HG03135 (cell line): ENCODE data around the gene MPZL2.

Experiments
- ATAC-seq: cut with Tn5 transposase; IDR thresholded peaks from one replicate; pipeline ENCODE4 v1.9.1; 2021; ENCODE audit warnings: mild to moderate bottlenecking, moderate library complexity; ENCODE audit not compliant: unreplicated experiment

The MPZL2 gene

DNA sequence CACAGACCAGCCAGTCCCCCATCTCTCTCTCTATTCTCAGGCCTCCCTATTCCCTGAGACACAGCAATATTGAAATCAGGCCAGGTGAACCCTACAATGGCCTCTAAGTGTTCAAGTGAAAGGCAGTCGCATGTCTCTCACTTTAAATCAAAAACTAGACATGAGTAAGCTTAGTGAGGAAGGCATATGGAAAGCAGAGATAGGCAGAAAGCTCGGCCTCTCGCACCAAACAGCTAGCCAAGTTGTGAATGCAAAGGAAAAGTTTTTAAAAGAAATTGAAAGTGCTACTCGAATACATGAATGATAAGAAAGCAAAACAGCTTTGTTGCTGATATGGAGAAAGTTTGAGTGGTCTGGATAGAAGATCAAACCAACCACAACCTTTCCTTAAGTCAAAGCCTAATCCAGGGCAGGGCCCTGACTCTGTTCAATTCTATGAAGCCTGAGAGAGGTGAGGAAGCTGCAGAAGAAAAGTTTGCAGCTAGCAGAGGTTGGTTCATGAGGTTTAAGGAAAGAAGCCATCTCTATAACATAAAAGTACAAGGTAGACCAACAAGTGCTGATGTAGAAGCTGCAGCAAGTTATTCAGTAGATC is 19.8 kb upstream of the MPZL2 start:
- ATAC-seq: no peak

DNA sequence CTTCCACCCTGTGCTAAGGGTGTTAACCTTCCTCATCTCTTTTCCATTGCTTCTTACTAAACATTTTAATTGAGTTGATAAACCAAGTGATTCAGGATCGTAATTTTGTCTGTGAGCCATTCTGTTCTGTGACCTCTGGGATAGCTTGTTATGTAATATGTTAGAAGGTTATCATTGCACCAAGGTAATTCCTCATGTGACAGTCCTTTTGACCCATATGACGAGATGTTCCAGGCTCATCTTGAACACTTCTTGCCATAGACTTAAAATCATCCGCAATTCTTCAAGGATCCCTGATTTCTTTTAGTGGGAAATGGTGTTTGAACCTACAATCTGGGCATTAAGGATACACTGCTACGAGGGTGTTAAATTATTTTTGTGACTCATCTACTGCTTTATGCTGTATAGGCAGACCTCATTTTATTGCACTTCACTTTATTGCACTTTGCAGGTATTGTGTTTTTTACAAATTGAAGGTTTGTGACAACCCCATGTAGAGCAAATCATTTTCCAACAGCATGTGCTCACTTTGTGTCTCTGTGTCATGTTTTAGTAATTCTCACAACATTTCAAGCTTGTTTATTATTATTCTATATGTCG is 19.0 kb upstream of the MPZL2 start:
- no peak for ATAC-seq

DNA sequence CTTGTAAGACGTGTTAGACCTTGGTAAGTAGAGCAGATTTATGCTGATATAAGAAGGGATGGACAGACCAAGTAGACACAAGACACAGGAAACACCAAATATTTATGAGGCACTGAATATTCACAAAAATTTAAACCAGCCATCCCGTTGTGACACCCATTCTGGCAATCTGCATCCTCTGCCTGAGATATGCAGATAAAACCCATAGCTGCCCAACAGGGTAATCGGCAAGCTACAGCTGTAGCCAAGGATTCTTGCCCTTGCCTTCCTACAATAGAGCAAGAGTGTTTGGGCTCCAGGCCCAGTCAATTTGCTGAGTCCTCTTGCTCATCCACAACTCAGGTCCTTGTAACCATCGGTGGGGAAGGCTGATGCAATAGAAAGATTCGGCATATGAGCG is 18.5 kb upstream of the MPZL2 start:
- ATAC-seq: no peak

DNA sequence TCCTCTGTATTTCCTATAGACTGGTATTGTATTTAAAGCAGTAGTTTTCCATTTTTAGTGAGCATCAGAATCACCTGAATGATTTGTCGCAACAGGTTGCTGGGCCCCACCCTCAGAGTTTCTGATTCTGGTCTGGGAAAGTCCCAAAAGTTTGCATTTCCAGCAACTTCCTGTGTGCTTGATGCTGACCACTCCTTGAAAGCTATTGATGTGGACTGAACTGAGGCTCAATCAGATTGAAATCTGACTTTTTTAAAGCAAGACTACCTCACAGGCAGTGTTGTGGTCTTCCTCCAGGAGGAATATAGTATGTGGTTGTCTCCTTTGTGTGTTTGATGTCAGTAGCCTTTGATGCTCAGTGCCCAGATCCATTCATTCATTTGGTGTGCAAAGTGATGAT is 17.2 kb upstream of the MPZL2 start:
- no peak for ATAC-seq

DNA sequence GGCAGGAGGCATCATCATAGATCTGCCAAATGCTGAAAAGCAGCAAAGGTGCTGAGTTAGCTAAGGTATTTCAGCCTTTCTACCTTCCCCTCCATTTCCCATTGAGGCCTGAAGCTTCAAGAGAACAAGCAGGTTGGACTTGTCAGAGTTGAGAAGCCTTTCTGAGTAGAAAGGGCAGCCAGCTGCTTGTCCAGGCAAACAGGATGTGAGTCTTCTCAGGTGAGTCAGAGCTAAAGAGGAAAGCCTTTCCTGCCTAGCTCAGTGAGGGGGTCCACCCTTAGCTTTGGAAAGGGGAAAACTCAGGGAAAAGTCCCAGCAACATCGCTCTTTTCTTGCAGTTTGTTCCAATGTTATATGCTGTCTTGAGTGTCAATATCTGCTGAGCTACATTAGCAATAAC is 13.2 kb upstream of the MPZL2 start:
- no peak for ATAC-seq

DNA sequence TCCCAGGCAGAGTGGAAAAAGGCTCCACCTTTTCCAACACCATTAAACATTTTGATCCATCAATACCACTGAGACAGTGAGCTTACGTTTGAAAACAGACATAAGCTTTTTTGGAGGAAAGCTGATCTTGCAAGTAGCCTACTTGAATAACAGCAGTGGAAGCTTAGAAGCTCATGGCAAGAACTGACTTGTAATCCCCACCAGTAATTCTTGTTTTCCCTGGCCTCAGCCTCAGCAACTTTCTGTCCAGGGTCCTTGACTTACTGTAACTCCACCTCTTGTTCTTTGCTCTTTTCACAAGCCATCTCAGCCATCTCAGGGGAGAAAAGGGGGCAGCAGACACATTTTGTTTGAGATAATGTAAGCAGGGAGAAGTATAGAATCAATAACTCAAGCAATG is 12.3 kb upstream of the MPZL2 start:
- ATAC-seq: no peak

DNA sequence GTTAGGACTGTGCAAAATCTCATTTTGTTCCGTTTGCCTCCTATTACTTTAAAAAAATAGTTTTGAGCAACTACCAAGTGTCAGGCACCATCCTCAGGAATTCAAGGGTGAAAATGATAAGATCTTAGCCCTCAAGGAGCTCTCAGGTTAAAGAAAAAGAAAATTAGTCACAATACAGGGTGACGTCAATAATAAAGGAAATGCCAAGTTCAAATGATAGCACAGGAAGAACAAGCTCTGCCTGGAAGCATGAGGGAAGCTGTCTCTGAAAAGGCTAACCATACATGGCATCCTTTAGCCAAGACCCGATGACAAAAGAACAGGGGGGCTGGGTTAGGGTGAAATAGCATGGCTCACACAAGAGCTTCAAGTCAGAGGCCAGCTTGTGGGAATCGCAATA is 11.1 kb upstream of the MPZL2 start:
- no peak for ATAC-seq

DNA sequence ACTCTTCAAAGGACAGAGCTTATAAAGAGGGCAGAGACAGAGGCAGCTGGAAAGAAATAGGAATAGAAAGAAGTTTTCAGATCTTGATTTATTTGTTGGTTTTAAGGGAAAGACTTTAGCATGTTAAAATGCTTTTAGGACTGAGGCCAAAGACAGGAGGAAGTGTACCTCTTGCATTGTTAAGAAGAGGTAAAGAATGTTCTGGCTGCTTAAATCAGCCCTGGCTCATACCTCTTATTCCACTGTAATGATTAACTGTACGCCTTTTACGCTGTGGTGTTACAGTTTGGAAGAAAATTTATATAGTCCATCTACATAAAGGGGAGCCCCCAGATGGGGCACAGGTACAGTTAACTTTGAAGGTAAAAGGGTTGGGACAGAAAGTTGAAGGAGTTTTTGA is 10.1 kb upstream of the MPZL2 start:
- no peak for ATAC-seq

DNA sequence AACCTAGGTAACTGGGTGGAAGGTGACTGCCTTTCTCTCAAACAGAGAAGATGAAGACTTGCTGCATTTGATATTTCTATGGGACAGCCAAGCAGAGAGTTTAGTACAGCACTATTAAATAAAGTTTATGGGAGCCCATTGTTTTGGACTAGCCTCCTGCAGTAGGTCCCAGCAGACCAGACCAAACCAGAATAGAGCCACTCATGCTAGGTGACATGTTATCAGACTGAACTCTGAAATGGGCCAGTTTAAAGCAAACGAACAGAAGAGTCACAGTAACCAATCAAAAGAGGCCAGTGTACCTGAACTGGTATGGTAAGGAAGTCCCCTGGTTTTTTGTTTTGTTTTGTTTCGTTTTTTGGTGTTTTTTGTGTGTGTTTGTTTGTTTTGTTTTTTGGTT is 7.9 kb upstream of the MPZL2 start:
- no peak for ATAC-seq

DNA sequence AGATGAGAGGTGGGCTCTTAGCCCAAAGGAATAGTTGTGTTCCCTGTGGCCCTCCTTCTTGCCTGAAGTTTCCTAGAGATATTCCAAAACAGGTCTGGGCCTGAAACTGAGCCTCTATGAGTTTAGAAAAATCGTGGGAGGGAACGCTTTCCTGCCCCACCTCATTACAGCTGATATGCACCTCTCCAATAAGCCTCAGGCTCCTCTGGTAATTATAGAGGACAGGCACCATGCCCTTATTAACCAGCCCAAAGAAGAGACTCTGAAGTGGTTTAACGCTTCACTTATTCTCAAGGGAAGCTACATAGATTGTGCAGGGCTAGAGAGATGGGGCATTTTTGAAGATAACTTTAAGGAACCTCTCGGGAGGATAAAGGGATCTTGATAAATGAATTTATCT is 3.4 kb upstream of the MPZL2 start:
- ATAC-seq: no peak

DNA sequence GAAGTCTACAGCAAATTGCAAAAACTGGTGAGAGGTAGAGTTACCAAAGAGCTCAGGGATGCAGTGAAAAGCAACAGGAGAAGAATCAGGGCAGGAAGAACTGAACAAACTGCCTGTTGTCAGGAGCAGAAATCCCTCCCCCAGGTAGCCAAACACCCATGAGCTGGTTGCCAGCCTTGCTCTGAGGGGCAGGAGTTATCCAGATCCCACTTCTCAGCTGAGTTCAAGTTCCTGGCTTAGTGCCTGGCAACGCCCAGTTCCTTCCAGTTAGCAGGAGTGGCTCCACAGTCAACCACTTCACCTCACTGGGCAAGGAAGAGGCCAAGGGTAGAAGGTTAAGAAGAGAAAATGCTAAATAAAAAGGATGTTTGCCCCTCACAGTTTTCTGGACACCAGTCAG is 1.9 kb upstream of the MPZL2 start:
- no peak for ATAC-seq

DNA sequence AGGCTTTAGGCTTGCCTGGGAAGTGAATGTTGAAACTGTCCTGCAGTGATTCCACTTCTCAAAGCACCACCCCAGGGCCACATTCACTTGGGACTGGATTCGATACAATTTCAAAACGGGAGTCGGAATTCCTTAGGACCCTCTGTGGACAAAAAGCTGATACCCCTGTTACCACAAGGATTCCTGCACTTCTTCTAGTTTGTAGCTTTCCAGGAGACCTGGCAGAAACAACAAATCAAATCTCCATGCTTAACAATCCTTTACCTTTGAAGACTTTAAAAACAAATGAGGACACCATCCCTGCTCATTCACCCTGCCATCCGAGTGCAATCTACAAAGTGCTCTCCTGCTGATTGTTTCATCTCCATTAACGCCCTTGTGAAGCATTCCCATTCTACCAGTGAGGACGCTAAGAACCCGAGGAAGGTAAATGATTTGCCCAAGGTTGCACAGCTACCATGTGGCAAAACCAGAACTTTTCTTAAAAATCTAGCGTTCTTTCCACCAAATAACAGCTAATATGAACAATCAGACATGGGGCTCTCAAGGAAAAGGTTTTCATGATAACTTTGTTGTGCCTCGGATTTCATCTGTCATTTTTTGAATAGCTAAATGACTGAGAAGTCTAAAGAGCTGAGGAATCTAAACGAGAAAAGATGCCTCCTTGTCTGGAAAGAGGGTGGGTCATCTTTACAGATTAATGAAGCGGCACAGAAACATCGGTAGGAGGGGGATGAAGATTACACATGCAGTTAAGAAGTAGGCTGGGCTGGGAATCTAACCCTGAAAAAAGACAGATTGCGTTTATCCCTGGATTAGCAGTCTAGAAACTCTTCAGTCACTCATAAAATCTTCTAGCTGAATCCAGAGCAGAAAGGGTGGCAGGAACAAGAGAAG is 720 bp upstream of the MPZL2 start:
- ATAC-seq: no peak

DNA sequence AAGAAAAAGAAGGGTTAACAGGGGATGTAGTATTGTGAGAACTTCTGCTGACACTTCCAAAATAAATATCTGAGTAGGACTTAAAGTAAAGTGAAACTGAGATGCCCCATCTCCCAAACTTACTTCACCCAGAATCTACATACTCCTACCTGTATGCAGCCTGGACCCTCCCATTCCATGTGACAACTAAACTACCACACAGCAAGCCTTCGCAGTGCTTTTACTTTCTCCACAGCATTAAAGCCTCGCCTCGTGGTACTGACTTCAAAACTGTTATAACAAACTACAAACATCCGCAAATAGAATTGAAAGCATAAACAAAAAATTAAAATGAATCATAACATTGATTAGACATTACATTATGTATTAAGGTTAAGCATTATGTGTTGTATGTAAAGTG is 985 bp downstream of the MPZL2 start:
- ATAC-seq: no peak

DNA sequence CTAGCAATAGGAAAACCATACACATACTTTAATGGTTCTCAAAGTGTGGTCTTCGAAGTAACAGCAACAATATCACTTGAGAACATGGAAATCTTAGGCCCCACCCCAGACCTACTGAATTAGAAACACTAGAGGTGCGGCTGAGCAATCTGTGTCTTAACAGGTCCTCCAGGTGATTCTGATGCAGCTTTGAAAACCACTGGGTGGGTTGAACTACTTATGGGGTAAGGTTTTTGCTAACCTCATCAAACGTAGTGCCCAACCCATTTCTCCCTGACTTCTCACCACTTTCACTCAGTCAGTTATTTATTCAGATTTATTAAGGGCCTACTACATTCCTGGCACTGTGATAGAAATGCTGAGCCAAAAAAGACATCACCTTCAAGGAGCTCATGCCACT is 3.7 kb downstream of the MPZL2 start:
- ATAC-seq: no peak

DNA sequence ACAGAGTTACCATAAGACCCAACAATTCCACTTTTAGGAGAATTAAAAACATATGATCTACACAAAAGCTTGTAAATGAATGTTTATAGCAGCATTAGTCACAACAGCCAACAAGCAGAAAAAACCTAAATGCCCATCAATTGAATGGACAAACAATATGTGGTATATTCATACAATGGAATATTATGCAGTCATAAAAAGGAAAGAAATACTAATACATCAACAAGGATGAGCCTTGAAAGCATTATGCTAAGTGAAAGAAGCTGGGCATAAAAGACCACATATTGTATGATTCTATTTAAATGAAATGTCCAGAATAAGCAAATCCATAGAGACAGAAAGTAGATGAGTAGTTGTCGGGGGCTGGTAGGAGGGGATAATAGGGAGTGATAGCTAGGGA is 5.0 kb downstream of the MPZL2 start:
- no peak for ATAC-seq

DNA sequence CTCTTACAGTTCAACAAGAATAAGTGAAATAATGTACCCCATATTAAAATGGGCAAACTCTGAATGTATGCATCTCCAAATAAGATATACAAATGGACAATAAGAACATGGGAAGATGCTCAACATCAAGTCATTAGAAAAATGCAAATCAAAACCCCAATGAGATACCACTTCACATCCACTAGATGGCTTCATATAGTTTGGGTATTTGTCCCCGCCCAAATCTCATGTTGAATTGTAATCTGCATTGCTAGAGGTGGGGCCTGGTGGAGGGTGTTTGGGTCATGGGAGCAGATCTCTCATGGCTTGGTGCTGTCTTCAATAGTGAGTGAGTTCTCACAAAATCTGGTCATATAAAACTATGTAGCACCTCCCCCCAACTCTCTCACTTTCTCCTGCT is 5.7 kb downstream of the MPZL2 start:
- no peak for ATAC-seq

DNA sequence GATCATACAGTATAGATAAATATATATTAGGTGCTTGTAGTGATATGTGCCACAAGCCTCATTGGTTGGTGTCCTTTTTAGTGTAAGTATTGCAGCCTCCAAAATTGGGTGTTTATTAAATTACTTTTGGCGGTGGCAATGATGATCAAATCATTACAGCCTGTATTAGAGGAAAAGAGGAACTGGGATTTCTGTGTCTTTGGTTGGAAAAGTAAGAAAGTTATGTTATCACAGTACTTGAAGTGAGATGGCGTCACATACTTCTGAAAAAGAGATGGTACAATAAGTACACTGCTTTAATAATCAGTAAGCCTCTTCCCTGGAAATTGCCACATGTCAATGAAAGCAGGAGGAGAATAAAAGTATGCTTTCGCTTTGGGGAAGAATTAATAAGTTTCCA is 11.4 kb downstream of the MPZL2 start:
- no peak for ATAC-seq

DNA sequence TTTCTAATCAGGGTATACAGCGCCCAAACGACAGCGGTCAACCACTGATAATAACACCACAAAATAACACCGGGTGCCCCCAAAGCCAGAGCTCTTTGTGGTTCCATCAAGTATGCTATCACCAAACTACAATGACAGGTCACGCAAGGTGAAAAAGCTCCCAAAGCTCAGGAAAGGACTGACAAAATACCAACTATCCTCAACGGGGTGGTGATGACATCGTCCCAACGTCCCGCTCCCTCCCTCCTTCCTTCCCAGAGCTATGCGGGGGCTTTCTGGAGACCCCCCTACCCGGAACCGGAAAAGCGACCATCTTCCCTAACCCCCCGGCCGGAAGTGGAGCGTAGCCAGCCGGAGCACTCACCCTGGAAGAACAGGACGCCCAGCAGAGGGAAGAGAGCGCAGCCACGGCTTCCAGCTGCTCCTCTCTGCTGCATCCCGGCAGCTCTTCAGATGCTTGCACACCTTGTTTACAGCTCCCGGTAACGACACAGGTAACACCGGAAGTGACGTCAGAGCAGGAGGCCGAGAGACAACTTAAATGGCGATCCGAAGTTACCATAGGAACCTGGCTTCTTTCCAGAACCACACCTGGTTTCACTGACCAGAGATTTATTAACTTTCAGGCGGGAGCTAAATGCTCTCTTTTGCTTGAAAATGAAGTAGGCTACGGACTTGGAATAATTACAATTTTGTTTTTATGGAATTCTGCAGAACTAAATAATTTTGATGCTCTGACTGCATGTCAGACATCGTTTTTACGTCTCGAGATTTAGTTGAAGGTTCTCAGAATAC is 12.0 kb downstream of the MPZL2 start, which contains the start of gene MPZL3:
Gene MPZL3 (minus strand): TSS at position 508 of the 795 bp plus-strand sequence. CDS start 71 bp downstream, at position 437.
- ATAC-seq: peak; percentile 76

DNA sequence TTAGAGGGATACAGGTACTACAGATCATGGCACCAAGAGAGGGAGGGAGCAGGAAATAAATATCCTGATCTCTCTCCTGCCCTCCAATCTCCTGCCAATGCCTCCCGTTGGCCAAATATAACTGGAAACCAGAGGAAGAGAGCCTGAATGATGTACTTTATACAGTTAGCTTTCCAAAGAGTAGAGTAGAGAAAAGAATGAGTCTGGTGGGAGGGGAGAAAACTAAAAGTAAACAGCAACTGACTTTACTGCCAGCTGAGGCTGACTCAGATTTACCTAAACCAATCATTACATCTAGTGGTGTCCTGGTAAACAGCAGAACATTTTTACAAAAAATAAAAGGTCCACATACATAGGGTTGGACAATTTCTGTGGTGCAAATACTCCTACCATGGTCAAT is 17.1 kb downstream of the MPZL2 start:
- ATAC-seq: no peak

DNA sequence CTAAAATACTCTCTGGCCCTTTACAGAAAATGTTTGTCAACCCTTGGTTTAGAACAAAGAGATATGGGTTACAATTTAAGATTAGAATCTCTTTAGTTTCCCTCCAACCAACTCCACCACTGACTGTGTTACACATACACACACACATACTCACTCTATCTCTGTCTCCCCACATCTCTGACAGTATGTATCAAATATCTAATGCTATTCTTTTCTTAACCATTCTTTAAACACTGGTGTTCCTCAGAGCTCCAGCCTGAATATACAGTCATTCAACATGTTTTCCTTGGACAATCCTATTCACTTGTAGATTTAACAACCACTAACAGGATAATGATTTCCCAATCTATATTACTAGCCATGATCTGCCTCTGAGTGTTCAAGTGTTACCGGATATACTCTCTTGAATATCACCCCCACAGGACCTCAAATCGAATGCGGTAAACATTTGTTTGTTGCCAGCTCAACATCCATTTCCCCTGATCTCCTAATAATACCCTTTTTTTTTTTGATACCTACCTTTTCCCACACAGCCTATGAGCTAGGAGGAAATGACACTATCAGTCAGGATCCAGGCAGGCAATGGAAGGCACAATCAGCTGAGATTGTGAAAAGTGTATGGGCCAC is 18.0 kb downstream of the MPZL2 start:
- no peak for ATAC-seq
